HG03378 (cell line): ENCODE measurements around the gene SLX4.

Experiments used
- ATAC-seq: cut with Tn5 transposase; IDR thresholded peaks from one replicate; pipeline ENCODE4 v1.9.1; 2021; ENCODE audit warnings: mild to moderate bottlenecking, moderate library complexity; ENCODE audit not compliant: unreplicated experiment

SLX4 gene

GRCh38 chr16:3583303-3584038, 27.9 kb downstream of the SLX4 start:
- ATAC-seq, result no peak

GRCh38 chr16:3582276-3583165, 28.9 kb downstream of the SLX4 start:
- no peak for ATAC-seq

- no peak for ATAC-seq
Observed at GRCh38 chr16:3581392-3581791, 30.0 kb downstream of the SLX4 start.

- ATAC-seq, result no peak
Observed at GRCh38 chr16:3580686-3581085, 30.7 kb downstream of the SLX4 start.

GRCh38 chr16:3580251-3580651, 31.2 kb downstream of the SLX4 start:
- no peak for ATAC-seq

- ATAC-seq, result no peak
Observed at GRCh38 chr16:3579776-3580175, 31.6 kb downstream of the SLX4 start.

- peak; percentile 49 for ATAC-seq
Observed at GRCh38 chr16:3578610-3579551, 32.5 kb downstream of the SLX4 start.

GRCh38 chr16:3578121-3578520, 33.3 kb downstream of the SLX4 start:
- no peak for ATAC-seq

GRCh38 chr16:3577302-3577752, 34.1 kb downstream of the SLX4 start, which contains the start of gene NLRC3:
Gene NLRC3, minus strand, starts transcription at chr16:3577403. Its CDS starts 12,367 bp downstream, at chr16:3565036.
- no peak for ATAC-seq

- ATAC-seq, result no peak
Observed at GRCh38 chr16:3576211-3576610, 35.2 kb downstream of the SLX4 start.

- no peak for ATAC-seq
Observed at GRCh38 chr16:3575491-3575890, 35.9 kb downstream of the SLX4 start.

- no peak for ATAC-seq
Observed at GRCh38 chr16:3574195-3574594, 37.2 kb downstream of the SLX4 start.

- no peak for ATAC-seq
Observed at GRCh38 chr16:3573146-3573815, 38.1 kb downstream of the SLX4 start.

GRCh38 chr16:3570420-3571062, 40.9 kb downstream of the SLX4 start:
- ATAC-seq, result no peak

- ATAC-seq, result no peak
Observed at GRCh38 chr16:3569851-3570250, 41.6 kb downstream of the SLX4 start.

- ATAC-seq, result no peak
Observed at GRCh38 chr16:3566990-3567389, 44.4 kb downstream of the SLX4 start.

GRCh38 chr16:3564889-3565141, 46.6 kb downstream of the SLX4 start:
- no peak for ATAC-seq

GRCh38 chr16:3564130-3564888, 47.1 kb downstream of the SLX4 start:
- ATAC-seq, result no peak

GRCh38 chr16:3562914-3563480, 48.4 kb downstream of the SLX4 start:
- ATAC-seq, result no peak
